Urothelium cell line (cell line): ENCODE measurements around the gene CDH23.

ENCODE experiments used
- DNase-seq: peaks from one replicate; pipeline ENCODE4 v3.0.0; 2011; ENCODE audit warnings: low spot score, mixed read lengths
- FAIRE-seq: peaks from 2 replicates; lab custom pipeline; 2011; peaks lifted over from hg19 to GRCh38; lab: Jason Lieb, UNC

Gene CDH23

GRCh38 chr10:71761541-71762113 is 364.9 kb downstream of the CDH23 start:
- no peak for DNase-seq
- FAIRE-seq: peak; percentile 95

GRCh38 chr10:71762324-71762723 is 365.6 kb downstream of the CDH23 start:
- FAIRE-seq: no peak
- DNase-seq: no peak

- no peak for FAIRE-seq
- no peak for DNase-seq
These were observed 366.8 kb downstream of the CDH23 start for GRCh38 chr10:71763352-71764127.

- FAIRE-seq (no peak), DNase-seq (peak; percentile 61)
These were observed 368.6 kb downstream of the CDH23 start for GRCh38 chr10:71765176-71765904.

- FAIRE-seq (no peak), DNase-seq (no peak)
These were observed 369.4 kb downstream of the CDH23 start for GRCh38 chr10:71765906-71766716.

GRCh38 chr10:71766717-71767419 is 370.1 kb downstream of the CDH23 start:
- DNase-seq: peak; percentile 96
- peak; percentile 81 for FAIRE-seq

- DNase-seq: peak; percentile 32
- FAIRE-seq: no peak
These were observed 370.8 kb downstream of the CDH23 start for GRCh38 chr10:71767420-71768035.

GRCh38 chr10:71769279-71769823 is 372.6 kb downstream of the CDH23 start:
- FAIRE-seq: no peak
- no peak for DNase-seq

- DNase-seq (no peak), FAIRE-seq (no peak)
These were observed 373.5 kb downstream of the CDH23 start for GRCh38 chr10:71770255-71770654.

GRCh38 chr10:71770789-71771188 is 374.1 kb downstream of the CDH23 start:
- DNase-seq (no peak), FAIRE-seq (no peak)

- FAIRE-seq: no peak
- DNase-seq: no peak
These were observed 374.5 kb downstream of the CDH23 start for GRCh38 chr10:71771204-71771603.

GRCh38 chr10:71771821-71772617 is 375.3 kb downstream of the CDH23 start:
- DNase-seq: peak; percentile 88
- no peak for FAIRE-seq

- DNase-seq (no peak), FAIRE-seq (no peak)
These were observed 376.1 kb downstream of the CDH23 start for GRCh38 chr10:71772832-71773220.

GRCh38 chr10:71773221-71773971 is 376.7 kb downstream of the CDH23 start, which contains the start of gene VSIR:
VSIR (minus strand) TSS chr10:71773520; CDS start chr10:71773439, 81 bp downstream.
- no peak for DNase-seq
- no peak for FAIRE-seq

- DNase-seq (no peak), FAIRE-seq (no peak)
These were observed 378.4 kb downstream of the CDH23 start for GRCh38 chr10:71774916-71775702.

GRCh38 chr10:71776481-71776925 is 379.8 kb downstream of the CDH23 start:
- DNase-seq (no peak), FAIRE-seq (no peak)
